HG03064 (cell line): ENCODE measurements around the gene VPS18.

Source experiments
- ATAC-seq: cut with Tn5 transposase; IDR thresholded peaks from one replicate; pipeline ENCODE4 v1.9.1; 2021; ENCODE audit warnings: low read depth; ENCODE audit not compliant: unreplicated experiment

The VPS18 gene

GRCh38 chr15:40932649-40933516 is 38.6 kb downstream of the VPS18 start:
- ATAC-seq = no peak

DNA sequence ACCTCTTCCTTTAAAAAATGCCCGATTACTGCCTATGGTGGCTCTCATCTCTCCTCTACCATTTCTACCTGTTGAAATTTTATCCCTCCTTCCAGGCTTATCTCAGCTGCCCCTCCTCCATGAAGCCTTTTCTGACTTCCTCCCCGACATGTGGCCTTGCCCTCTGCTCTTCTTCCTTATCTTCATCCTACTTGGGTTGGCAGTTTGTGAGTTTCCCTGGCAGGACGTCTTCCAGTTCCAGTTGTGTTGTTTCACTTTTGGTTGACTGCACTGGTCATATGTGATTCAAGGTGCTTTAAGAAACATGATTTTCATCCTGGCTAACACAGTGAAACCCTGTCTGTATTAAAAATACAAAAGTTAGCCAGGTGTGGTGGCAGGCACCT is 39.3 kb downstream of the VPS18 start:
- no peak for ATAC-seq

- no peak for ATAC-seq
Observed at GRCh38 chr15:40934457-40934856, 40.2 kb downstream of the VPS18 start.

DNA sequence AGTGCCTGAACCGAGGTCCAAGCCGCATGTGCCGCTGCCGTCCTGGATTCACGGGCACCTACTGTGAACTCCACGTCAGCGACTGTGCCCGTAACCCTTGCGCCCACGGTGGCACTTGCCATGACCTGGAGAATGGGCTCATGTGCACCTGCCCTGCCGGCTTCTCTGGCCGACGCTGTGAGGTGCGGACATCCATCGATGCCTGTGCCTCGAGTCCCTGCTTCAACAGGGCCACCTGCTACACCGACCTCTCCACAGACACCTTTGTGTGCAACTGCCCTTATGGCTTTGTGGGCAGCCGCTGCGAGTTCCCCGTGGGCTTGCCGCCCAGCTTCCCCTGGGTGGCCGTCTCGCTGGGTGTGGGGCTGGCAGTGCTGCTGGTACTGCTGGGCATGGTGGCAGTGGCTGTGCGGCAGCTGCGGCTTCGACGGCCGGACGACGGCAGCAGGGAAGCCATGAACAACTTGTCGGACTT is 42.0 kb downstream of the VPS18 start:
- ATAC-seq = no peak

- no peak for ATAC-seq
Observed at GRCh38 chr15:40936709-40937666, 42.7 kb downstream of the VPS18 start.

GRCh38 chr15:40937762-40938535 is 43.7 kb downstream of the VPS18 start:
- no peak for ATAC-seq

DNA sequence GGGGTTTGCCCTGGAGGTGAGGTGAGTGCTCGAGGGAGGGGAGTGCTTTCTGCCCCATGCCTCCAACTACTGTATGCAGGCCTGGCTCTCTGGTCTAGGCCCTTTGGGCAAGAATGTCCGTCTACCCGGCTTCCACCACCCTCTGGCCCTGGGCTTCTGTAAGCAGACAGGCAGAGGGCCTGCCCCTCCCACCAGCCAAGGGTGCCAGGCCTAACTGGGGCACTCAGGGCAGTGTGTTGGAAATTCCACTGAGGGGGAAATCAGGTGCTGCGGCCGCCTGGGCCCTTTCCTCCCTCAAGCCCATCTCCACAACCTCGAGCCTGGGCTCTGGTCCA is 44.3 kb downstream of the VPS18 start:
- ATAC-seq = no peak

- no peak for ATAC-seq
Observed at GRCh38 chr15:40940296-40940801, 46.1 kb downstream of the VPS18 start.

GRCh38 chr15:40941068-40941527 is 46.8 kb downstream of the VPS18 start:
- no peak for ATAC-seq

GRCh38 chr15:40941528-40942336 is 47.5 kb downstream of the VPS18 start:
- no peak for ATAC-seq

DNA sequence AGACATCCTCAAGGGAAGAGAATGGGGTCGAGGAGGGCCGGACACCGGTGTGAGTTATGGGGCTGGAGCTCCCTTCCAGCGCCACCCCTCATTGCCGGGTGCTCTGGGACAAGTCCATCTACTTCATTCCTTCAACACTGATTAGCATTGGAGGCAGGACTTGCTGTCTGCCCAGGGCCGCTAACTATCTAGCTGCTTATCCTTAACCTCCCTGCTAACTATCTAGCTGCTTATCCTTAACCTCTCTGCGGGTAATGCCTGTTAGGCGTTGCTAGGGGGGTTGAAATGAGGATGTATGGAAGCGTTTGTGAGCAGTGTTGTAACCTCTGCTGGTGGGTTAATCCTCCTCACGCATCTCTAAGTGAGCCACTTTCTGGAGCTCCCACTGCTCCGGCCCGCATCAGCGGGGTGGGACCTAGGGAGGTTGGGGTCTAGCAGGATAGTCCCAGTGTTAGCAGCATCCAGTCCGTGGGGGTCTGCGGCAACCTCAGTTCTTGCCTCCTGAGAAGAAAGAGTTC is 48.1 kb downstream of the VPS18 start:
- ATAC-seq = no peak

- ATAC-seq = no peak
Observed at GRCh38 chr15:40942878-40943277, 48.6 kb downstream of the VPS18 start.

GRCh38 chr15:40943764-40944365 is 49.6 kb downstream of the VPS18 start:
- ATAC-seq = no peak

DNA sequence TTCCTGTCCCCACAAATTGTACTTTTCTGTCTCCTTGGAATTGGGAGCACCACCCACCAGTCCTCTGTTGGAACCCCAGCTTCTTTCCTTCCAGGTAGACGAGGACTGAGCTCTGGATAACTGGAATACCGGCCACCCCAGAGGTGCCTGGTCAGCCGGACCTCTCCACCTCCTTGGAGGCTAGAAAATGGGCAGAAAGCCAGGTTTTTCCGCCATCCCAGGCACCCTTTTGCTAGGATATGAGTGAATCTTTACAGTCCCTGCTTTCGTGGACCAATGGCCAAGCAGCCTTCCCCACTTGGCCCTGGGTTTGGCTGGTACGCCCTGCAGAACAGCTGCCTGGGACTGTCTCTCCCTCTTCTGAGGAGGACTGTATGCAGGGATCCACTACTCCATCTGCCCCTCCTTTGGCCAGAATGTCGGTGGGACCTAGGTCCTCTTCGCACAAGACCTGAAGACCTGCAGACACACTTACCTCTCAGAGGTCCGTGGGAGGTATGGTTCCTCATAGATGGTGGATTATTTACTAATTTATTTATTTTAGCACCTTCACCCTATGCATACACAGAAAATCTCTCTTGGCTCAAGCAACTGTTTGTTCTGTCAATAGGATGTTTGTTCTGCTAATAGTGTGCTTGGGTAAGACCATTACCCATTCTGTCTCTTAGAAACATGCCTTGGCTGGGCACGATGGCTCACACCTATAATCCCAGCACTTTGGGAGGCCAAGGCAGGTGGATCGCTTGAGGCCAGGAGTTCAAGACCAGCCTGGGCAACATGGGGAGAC is 50.5 kb downstream of the VPS18 start:
- no peak for ATAC-seq

DNA sequence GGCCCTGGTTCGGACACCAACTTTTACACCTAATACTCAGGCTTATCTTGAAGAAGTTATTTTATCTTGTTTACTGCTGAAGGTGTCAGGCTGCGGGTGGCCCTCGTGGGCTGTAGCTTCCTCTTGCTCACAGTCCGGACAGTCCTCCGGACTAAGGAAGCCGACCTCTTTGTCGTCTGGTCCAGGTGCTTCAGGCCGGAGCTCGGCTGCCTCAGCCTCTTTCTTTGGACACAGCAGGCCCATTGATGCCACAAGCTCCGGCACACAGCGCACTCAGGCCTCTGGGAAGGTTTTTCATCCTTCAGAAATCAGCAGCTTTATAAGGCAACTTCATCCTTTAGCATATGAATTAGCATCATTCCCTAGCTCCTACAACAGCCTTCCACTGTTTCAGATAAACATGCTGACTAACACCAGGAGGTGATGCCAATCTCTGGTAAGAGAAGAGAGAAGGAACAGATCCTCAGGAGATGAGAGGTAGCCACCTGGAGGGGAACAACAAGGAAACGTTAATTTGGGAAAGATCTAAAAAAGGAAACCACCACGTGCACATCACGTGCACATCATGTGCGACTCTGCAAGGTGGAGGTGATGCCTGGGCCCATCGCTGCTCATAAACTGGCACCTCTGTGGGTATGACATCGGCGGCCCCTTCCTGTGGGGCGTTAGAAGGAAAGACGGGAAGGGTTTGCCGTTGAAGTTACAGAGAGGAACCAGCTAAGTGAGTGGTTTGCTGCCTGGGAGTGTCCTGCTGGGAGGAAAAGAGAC is 54.6 kb downstream of the VPS18 start:
- ATAC-seq = no peak

DNA sequence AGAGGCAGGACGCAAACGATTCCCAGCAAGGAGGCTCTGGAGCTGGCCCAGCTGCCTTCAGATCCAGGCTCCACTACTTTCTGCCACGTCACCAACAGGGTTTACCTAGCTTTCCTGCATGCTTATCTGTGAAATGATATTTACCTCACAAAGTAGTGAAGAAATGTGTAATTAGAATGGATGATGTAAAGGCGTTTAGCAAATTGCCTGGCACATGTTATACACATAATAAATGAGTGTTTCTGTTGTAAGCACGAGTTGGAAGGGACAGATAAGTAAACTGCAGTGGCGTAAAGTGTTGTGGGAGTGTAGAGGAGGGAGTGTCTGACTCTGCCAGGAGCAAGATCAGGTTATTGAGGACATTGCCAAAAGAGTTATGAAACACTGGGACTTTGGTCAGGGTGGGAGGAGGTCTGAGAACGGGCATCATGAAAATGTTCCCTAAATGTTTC is 55.5 kb downstream of the VPS18 start:
- ATAC-seq = no peak

DNA sequence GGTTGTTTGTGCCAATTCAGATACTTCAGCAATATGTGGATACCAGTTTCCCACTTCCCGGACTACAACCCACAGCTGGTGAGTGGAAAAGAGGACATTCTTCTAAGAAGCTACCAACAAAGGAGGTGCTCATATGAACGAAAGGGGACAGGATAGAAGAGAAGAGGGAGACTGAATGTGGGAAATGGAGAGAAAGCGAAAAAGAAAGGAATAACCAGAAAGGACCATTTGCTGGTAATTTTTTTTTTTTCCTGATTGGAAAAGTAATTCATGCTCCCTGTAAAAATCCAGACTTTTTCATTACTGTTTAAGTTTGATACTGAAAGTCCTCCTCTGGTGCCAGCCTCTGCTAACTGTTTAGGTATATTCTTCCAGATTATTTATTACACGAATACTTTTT is 57.5 kb downstream of the VPS18 start:
- ATAC-seq = no peak
